SK-N-MC (cell line): ENCODE results near the gene MRPS24.
"Not testable (repeated sequence)": the region's sequence is repeated elsewhere in the genome, so short reads cannot be mapped to it uniquely, and the experiment has no call there.

Experiments used
- DNase-seq: peaks from one replicate; pipeline ENCODE4 v3.0.0-alpha.2; 2011; ENCODE audit warnings: low read depth, low spot score
- H3K27ac ChIP-seq: fragments of 200-600 bp; sonication (generic); 2 replicates; pipeline ENCODE4 v1.5.1; 2016; ENCODE audit warnings: mixed run types
- H3K36me3 ChIP-seq: fragments of 200-600 bp; sonication (generic); 2 replicates; pipeline ENCODE4 v1.6.1; 2017; ENCODE audit warnings: antibody characterized with exemption, low read length, mixed read lengths; ENCODE audit not compliant: insufficient read depth
- H3K4me3 ChIP-seq: fragments of 200-600 bp; sonication (generic); 2 replicates; pipeline ENCODE4 v1.5.1; 2016
- H3K9ac ChIP-seq: fragments of 200-600 bp; sonication (generic); 2 replicates; pipeline ENCODE4 v1.8.0; 2017; ENCODE audit warnings: mixed run types, mixed read lengths; ENCODE audit not compliant: insufficient read length
- H3K9me3 ChIP-seq: fragments of 200-600 bp; sonication (generic); 2 replicates; pipeline ENCODE4 v1.6.1; 2017; ENCODE audit warnings: low read depth, mild to moderate bottlenecking, antibody characterized with exemption, low read length, moderate library complexity, mixed read lengths
- EZH2 ChIP-seq: fragments of 200-600 bp; sonication (generic); IDR thresholded peaks from one replicate; pipeline ENCODE4 v1.6.1; 2017; ENCODE audit warnings: antibody characterized with exemption
- FOXP2 ChIP-seq: optimal IDR thresholded peaks from 2 replicates; pipeline ENCODE3; 2011; ENCODE audit warnings: mild to moderate bottlenecking, moderate library complexity; ENCODE audit not compliant: insufficient read depth; ENCODE audit errors: extremely low read length, control extremely low read depth
- POLR2AphosphoS5 ChIP-seq: IDR thresholded peaks from 2 replicates; pipeline ENCODE4 v1.6.1; 2012; ENCODE audit warnings: mild to moderate bottlenecking, low read depth, low read length, borderline replicate concordance

The MRPS24 gene

DNA sequence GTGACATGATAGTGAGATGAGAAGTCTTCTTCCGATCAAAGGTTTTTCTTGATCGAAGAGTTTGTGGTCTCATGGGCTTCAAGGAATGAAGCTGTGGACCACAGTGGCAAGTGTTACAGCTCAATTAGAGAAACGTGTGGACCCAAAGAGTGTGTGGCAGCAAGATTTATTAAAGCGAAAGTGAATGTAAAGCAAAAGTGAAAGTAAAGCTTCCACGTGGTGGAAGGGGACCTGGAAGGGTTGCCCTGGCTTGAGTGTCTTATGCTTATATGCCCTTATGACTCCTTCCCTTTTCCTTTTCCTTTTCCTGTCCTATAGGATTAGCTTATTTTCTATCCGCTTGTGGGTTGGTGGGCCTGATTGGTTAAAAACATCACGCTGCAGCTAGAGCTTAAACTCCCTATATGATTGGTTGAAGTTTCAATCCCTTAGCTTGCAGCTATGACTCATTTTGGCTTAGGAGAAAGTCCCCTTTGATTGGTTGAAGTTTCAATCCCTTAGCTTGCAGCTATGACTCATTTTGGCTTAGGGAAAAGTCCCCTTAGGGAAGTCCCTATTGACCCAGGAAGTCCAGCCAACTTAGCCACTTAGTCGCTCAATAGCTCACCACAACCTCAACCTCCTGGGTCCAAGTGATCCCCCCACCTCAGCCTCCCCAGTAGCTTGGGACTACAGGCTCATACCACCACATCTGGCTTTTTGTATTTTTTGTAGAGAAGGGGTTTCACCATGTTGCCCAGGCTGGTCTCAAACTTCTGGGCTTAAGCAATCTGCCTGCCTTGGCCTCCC lies 34.7 kb downstream of the MRPS24 start:
- Histone ChIP-seq H3K36me3 (no peaks in the 10 kb centered on the region), H3K4me3 (no peak overlapping the region), H3K9me3 (no peaks in the 10 kb centered on the region), H3K9ac (no peak overlapping the region), H3K27ac (no peak overlapping the region)
- no peak for DNase-seq
- TF ChIP-seq FOXP2 (no peak), EZH2 (no peak), POLR2AphosphoS5 (no peak)

DNA sequence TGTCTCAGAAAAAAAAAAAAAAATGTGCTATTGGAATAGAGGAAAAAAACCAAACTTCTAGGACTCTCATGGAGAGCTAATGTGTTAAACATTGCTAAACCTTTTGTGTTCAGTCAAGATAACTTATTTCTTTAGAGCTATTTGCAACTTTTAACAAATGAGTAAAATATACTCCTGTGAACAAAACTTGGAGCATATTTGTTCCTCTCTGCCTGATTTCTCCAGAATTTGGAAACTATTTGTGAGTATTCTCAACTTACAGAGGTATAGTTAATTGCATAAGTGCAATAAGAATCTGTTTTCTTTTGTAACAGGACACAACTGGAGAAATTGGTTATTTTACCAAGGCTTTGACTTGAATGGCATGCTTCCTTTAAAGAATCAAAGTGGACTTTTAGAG lies 38.4 kb downstream of the MRPS24 start:
- not testable (repeated sequence) for H3K27ac ChIP-seq

DNA sequence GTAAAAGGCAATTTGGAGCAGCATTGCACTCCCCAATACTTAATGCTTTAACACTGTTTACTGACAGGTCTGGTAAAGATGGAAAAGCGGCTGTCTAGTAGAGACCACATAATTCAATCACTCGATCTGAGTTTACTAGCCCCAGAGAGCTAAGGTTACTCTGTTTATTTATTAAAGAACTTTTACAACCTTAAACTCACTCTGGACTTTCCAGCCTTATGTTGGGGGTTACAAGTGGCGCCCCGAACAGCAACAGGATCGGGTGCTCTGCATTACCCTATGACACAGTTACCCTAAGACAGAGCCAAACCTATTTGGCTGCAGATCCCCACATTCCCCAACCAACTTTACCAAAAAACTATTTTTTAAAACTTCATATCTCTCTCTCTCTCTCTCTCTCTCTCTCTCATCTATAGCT lies 43.9 kb downstream of the MRPS24 start:
- Histone ChIP-seq H3K9ac (no peak overlapping the region), H3K4me3 (no peak overlapping the region), H3K27ac (no peak overlapping the region), H3K36me3 (no peaks in the 10 kb centered on the region), H3K9me3 (no peaks in the 10 kb centered on the region)
- TF ChIP-seq POLR2AphosphoS5 (no peak), EZH2 (no peak), FOXP2 (no peak)
- no peak for DNase-seq

More for the DNA sequence above, 38.4 kb downstream of the MRPS24 start:
- H3K9ac ChIP-seq, H3K36me3 ChIP-seq, DNase-seq, H3K9me3 ChIP-seq, H3K4me3 ChIP-seq: not testable (repeated sequence)

DNA sequence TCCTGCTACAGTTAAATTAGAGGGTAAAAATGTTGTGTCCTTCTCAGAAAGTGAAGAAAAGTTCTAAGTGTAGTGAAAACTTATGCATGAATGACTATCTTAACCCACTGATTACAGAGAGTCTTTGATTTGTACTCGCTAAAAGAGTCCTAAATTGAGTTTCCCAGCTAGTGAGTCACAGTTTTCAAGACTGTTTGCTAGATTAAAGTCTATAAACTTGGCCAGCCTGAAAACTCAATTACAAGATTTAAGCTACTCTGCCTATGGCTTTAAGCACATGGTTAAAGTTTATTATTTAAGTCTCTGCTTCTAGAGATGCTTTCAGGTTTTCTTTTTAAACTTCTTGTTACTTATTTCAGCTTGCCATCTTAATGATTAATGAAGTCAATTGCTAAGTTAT lies 44.4 kb downstream of the MRPS24 start:
- H3K36me3 ChIP-seq: no peaks in the 10 kb centered on the region
- DNase-seq: no peak
- no peak for TF ChIP-seq EZH2
- TF ChIP-seq POLR2AphosphoS5: no peak
- no peak for TF ChIP-seq FOXP2
- no peak overlapping the region for H3K4me3 ChIP-seq
- no peaks in the 10 kb centered on the region for H3K9me3 ChIP-seq
- no peak overlapping the region for H3K9ac ChIP-seq
- H3K27ac ChIP-seq: no peak overlapping the region

DNA sequence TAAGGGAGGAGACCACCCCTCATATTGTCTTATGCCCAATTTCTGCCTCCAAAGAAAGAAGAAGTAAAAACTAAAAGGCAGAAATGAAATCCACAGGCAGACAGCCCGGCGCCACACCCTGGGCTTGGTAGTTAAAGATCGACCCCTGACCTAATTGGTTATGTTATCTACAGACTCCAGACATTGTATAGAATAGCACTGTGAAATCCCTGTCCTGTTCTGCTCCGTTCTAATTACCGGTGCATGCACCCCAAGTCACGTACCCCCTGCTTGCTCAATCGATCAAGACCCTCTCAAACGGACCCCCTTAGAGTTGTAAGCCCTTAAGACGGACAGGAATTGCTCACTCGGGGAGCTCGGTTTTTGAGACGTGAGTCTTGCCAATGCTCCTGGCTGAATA lies 44.8 kb downstream of the MRPS24 start:
- not testable (repeated sequence) for H3K9me3 ChIP-seq, H3K27ac ChIP-seq, H3K9ac ChIP-seq, DNase-seq, H3K36me3 ChIP-seq, H3K4me3 ChIP-seq

DNA sequence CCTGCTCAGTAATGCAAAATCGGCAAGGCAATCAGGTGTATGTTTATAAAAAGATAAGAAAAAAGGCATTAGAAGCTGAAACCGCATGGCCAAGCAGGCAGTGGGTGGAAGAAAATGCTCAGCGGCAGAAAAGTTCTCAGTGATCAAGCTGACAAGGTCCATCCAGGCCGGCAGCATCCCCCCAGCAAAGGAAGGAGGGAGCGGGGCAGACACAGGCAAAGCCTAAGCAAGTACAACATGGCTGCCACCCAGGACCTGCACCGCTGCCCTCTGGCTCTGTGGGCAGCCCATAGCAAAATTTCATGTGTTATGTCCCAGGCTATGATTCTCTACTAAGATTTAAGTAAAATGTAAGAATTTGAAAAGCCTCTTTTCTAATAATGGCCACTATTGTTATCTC lies 45.4 kb downstream of the MRPS24 start:
- no peaks in the 10 kb centered on the region for H3K9me3 ChIP-seq
- H3K9ac ChIP-seq: no peak overlapping the region
- TF ChIP-seq POLR2AphosphoS5 (no peak), FOXP2 (no peak), EZH2 (no peak)
- no peak for DNase-seq
- no peak overlapping the region for H3K4me3 ChIP-seq
- H3K27ac ChIP-seq: no peak overlapping the region
- no peaks in the 10 kb centered on the region for H3K36me3 ChIP-seq

DNA sequence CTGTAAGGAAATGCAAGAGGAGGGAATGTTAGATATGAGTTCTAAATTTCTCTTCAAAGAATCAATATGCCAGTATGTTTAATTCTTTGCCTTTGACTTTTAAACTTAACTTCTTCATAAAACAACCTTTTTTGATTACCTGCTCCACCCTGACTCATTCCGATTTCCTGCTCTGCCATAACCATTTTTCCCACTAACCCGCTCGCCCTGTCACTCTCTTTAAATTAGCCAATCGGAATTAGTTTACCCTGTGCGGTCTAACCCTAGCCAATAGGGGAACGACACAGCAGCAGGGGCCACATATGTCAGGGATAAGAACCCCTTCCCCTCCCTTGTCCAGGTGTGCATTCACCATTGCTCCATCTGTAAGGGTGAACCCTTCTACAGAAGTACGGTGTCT lies 45.9 kb downstream of the MRPS24 start:
- H3K36me3 ChIP-seq, H3K27ac ChIP-seq, H3K9me3 ChIP-seq, H3K4me3 ChIP-seq, DNase-seq, H3K9ac ChIP-seq: not testable (repeated sequence)
